HepG2 (cell line): ENCODE measurements around the gene CORO1A. TPM values are rescaled to one million over a fixed set of nuclear protein-coding genes. Genes with fewer than 3 reads are reported as not detected.
A peak's percentile ranks its signal among the peaks of the same experiment; 100 is the strongest.

ENCODE experiments used
- FOXO4 ChIP-seq: sonication (generic); formaldehyde crosslinking; conservative IDR thresholded peaks from 2 replicates; pipeline ENCODE4 v1.8.1; 2023; ENCODE audit warnings: missing genetic modification reagents
- MAFK ChIP-seq, 2 experiments: IDR thresholded peaks in 1 of 2; conservative IDR thresholded peaks in 1 of 2; 2 replicates each; pipeline ENCODE4 v1.6.1; 2011; ENCODE audit warnings: improper control_type of control experiment in 2 of 2, low read length in 2 of 2
- MTF2 ChIP-seq: sonication (generic); formaldehyde crosslinking; IDR thresholded peaks from 2 replicates; pipeline ENCODE4 v1.5.0; 2020; ENCODE audit warnings: missing genetic modification reagents, borderline replicate concordance
- PAXIP1 ChIP-seq: sonication (generic); formaldehyde crosslinking; conservative IDR thresholded peaks from 2 replicates; pipeline ENCODE4 v1.4.0; 2020; ENCODE audit warnings: mild to moderate bottlenecking, missing genetic modification reagents, moderate library complexity
- PRMT3 ChIP-seq: sonication (generic); formaldehyde crosslinking; IDR thresholded peaks from 2 replicates; pipeline ENCODE4 v1.8.1; 2022; ENCODE audit warnings: low read depth, mild to moderate bottlenecking, moderate library complexity, missing genetic modification reagents, borderline replicate concordance
- PRPF4 ChIP-seq: fragments of 200-400 bp; formaldehyde crosslinking; IDR thresholded peaks from 2 replicates; pipeline ENCODE4 v1.6.1; 2016; ENCODE audit warnings: low read length, low read depth; ENCODE audit not compliant: poor library complexity, severe bottlenecking
- RFX1 ChIP-seq: fragments of 450-650 bp; IDR thresholded peaks from 2 replicates; pipeline ENCODE4 v1.6.1; 2017
- RFXAP ChIP-seq: sonication (generic); formaldehyde crosslinking; IDR thresholded peaks from 2 replicates; pipeline ENCODE4 v1.4.0; 2020; ENCODE audit warnings: missing genetic modification reagents, borderline replicate concordance
- RNF2 ChIP-seq: fragments of 450-650 bp; conservative IDR thresholded peaks from 2 replicates; pipeline ENCODE4 v1.6.1; 2016; ENCODE audit warnings: low read depth
- SMAD9 ChIP-seq: sonication (generic); formaldehyde crosslinking; IDR thresholded peaks from 2 replicates; pipeline ENCODE4 v1.5.1; 2020; ENCODE audit warnings: mild to moderate bottlenecking, missing genetic modification reagents
- THYN1 ChIP-seq: sonication (generic); formaldehyde crosslinking; IDR thresholded peaks from 2 replicates; pipeline ENCODE4 v1.8.1; 2023; ENCODE audit warnings: low read depth, mild to moderate bottlenecking, moderate library complexity, missing genetic modification reagents, borderline replicate concordance
- ZKSCAN5 ChIP-seq: sonication (generic); formaldehyde crosslinking; IDR thresholded peaks from 2 replicates; pipeline ENCODE4 v1.5.1; 2020; ENCODE audit warnings: mild to moderate bottlenecking, missing genetic modification reagents
- ZNF160 ChIP-seq: sonication (generic); formaldehyde crosslinking; IDR thresholded peaks from 2 replicates; pipeline ENCODE4 v1.8.0; 2022; ENCODE audit warnings: mild to moderate bottlenecking, inconsistent platforms, missing genetic modification reagents
- ZNF17 ChIP-seq: sonication (generic); formaldehyde crosslinking; IDR thresholded peaks from 2 replicates; pipeline ENCODE4 v1.5.0; 2020; ENCODE audit warnings: mild to moderate bottlenecking, missing genetic modification reagents
- ZNF3 ChIP-seq: IDR thresholded peaks from 2 replicates; pipeline ENCODE4 v1.7.0; 2017; ENCODE audit warnings: inconsistent platforms
- ZNF337 ChIP-seq: sonication (generic); formaldehyde crosslinking; IDR thresholded peaks from 2 replicates; pipeline ENCODE4 v1.5.1; 2020; ENCODE audit warnings: missing genetic modification reagents, low read depth, mild to moderate bottlenecking, borderline replicate concordance
- ZNF510 ChIP-seq: sonication (generic); formaldehyde crosslinking; IDR thresholded peaks from 2 replicates; pipeline ENCODE4 v1.4.0; 2020; ENCODE audit warnings: low read depth, mild to moderate bottlenecking, missing genetic modification reagents
- ZNF530 ChIP-seq: sonication (generic); formaldehyde crosslinking; IDR thresholded peaks from 2 replicates; pipeline ENCODE4 v1.5.0; 2020; ENCODE audit warnings: low read depth, mild to moderate bottlenecking, missing genetic modification reagents
- ZNF570 ChIP-seq: sonication (generic); formaldehyde crosslinking; IDR thresholded peaks from 2 replicates; pipeline ENCODE4 v1.4.0; 2020; ENCODE audit warnings: mild to moderate bottlenecking, missing genetic modification reagents, borderline replicate concordance
- ZNF670 ChIP-seq: sonication (generic); formaldehyde crosslinking; IDR thresholded peaks from 2 replicates; pipeline ENCODE4 v1.8.0; 2022; ENCODE audit warnings: mild to moderate bottlenecking, missing genetic modification reagents, borderline replicate concordance
- ZSCAN9 ChIP-seq: IDR thresholded peaks from 2 replicates; pipeline ENCODE4 v1.6.1; 2016; ENCODE audit warnings: borderline replicate concordance
- polyA plus RNA-seq, 8 experiments: library from polyadenylated mRNA; depleted of rRNA in 3 of 8; stranded (reverse) in 7 of 8; unstranded in 1 of 8; fragments of >200 nt; fragmentation: Illumina TruSeq in 4 of 8; extraction: Trizol in 4 of 8; gene quantifications; 2 replicates each; pipeline versions ENCODE4 v1.2.1 to v1.2.3, GENCODE V29; 2011 to 2016; ENCODE audit warnings: low read depth in 4 of 8, missing spikeins in 1 of 8, mixed read lengths in 1 of 8; ENCODE audit not compliant: insufficient read depth in 1 of 8
- total RNA-seq, 5 experiments: library from RNA; depleted of rRNA; stranded (reverse); fragments of >200 nt; fragmentation: Illumina TruSeq; extraction: Trizol; gene quantifications; 2 replicates each; pipeline ENCODE4 v1.2.3, GENCODE V29; 2016; ENCODE audit warnings: low read depth in 1 of 5
- TF ChIP-seq, protein P1 (sequence below): sonication (generic); formaldehyde crosslinking; IDR thresholded peaks from 2 replicates; pipeline ENCODE4 v1.5.0; 2020; ENCODE audit warnings: missing genetic modification reagents
- TF ChIP-seq, protein P2 (sequence below): IDR thresholded peaks from 2 replicates; pipeline ENCODE4 v1.6.1; 2016; ENCODE audit warnings: missing genetic modification reagents, missing compliant biosample characterization
- TF ChIP-seq, protein P3 (sequence below): sonication (generic); formaldehyde crosslinking; IDR thresholded peaks from 2 replicates; pipeline ENCODE4 v1.4.0; 2020; ENCODE audit warnings: missing genetic modification reagents

Gene CORO1A
- total and polyA plus RNA-seq, 2 of the 13 experiments (the other 11 are each of a cell fraction or from before 2014, with no cell fraction given): 6.5 to 12.9 TPM

DNA sequence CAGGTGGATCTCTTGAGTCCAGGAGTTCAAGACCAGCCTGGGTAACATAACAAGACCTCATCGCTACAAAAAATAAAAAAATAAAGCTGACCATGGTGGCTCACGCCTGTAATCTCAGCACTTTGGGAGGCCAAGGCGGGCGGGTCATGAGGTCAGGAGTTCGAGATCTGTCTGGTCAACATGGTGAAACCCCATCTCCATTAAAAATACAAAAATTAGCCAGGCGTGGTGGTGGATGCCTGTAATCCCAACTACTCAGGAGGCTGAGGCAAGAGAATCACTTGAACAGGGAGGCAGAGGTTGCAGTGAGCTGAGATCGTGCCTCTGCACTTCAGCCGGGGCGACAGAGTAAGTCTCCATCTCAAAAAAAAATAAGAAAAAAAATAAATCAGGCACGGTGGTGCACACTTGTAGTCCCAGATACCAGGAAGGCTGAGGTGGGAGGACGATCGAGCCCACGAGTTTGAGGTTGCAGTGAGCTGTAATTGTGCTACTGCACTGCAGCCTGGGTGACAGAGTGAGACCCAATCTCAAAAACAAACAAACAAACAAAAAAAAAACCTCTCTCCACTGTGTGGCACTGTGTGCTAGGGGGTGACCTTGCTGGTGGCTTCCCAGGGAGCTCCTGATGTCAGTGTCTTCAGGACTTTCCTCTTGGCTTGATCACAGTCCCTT lies 40.6 kb upstream of the CORO1A start (continued):
- TF ChIP-seq ZKSCAN5 (CRISPR knock-in tag): no peak
- TF ChIP-seq PRPF4: no peak
- no peak for TF ChIP-seq ZNF670 (CRISPR knock-in tag)
- TF ChIP-seq RNF2: no peak
- no peak for TF ChIP-seq FOXO4
- TF ChIP-seq ZNF570 (CRISPR knock-in tag): no peak
- no peak for TF ChIP-seq ZSCAN9
- TF ChIP-seq, protein P1, sequence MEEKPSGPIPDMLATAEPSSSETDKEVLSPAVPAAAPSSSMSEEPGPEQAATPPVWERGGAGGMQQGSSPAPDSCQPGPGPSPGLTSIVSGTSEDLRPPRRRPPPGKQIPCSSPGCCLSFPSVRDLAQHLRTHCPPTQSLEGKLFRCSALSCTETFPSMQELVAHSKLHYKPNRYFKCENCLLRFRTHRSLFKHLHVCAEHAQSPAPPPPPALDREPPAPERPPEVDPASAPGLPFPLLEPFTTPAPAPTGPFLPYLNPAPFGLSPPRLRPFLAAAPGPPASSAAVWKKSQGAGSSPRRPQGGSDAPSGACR (CRISPR knock-in tag): no peak; the same call in 1 of the 2 replicates
- TF ChIP-seq, protein P2, sequence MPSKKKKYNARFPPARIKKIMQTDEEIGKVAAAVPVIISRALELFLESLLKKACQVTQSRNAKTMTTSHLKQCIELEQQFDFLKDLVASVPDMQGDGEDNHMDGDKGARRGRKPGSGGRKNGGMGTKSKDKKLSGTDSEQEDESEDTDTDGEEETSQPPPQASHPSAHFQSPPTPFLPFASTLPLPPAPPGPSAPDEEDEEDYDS (CRISPR knock-in tag): 0 out of 2 replicates have a peak, but pooled peaks have one; percentile 11
- no peak for TF ChIP-seq MTF2 (CRISPR knock-in tag)
- no peak for TF ChIP-seq ZNF17 (CRISPR knock-in tag)
- no peak for TF ChIP-seq ZNF3
- TF ChIP-seq SMAD9 (CRISPR knock-in tag): no peak
- TF ChIP-seq ZNF160 (CRISPR knock-in tag): no peak
- no peak for TF ChIP-seq ZNF337 (CRISPR knock-in tag)
- no peak for TF ChIP-seq ZNF510
- TF ChIP-seq, protein P3, sequence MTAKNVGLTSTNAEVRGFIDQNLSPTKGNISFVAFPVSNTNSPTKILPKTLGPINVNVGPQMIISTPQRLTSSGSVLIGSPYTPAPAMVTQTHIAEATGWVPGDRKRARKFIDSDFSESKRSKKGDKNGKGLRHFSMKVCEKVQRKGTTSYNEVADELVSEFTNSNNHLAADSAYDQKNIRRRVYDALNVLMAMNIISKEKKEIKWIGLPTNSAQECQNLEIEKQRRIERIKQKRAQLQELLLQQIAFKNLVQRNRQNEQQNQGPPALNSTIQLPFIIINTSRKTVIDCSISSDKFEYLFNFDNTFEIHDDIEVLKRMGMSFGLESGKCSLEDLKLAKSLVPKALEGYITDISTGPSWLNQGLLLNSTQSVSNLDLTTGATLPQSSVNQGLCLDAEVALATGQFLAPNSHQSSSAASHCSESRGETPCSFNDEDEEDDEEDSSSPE: no peak
- TF ChIP-seq THYN1 (CRISPR knock-in tag): no peak
- TF ChIP-seq PRMT3: no peak
- TF ChIP-seq ZNF530 (CRISPR knock-in tag): no peak
- peak; percentile 48 for TF ChIP-seq PAXIP1 (CRISPR knock-in tag)
- TF ChIP-seq RFX1: no peak
- TF ChIP-seq RFXAP: no peak
- TF ChIP-seq MAFK (conservative IDR thresholded peaks at IDR 0.05 in 1 of 2, IDR thresholded peaks at IDR 0.05 in 1 of 2; ENCODE audit: low read length in 2 of 2): no peak
